Stimulated activated CD8-positive, alpha-beta memory T cell treated with anti-CD3 and anti-CD28 coated beads, Interleukin-12 subunit alpha, Interleukin-12 subunit beta, amount 100 ng/mL, for 24 hours (primary cell): Measurements from ENCODE around the gene AOPEP.

Experiments used
- DNase-seq: peaks from one replicate; pipeline ENCODE4 v3.0.0-alpha.2; 2020; ENCODE audit errors: extremely low read depth

Gene AOPEP

GRCh38 chr9:95096381-95096780 is 369.9 kb downstream of the AOPEP start:
- no peak for DNase-seq

GRCh38 chr9:95096807-95097206 is 370.3 kb downstream of the AOPEP start:
- DNase-seq, result no peak

- no peak for DNase-seq
Measured at GRCh38 chr9:95097279-95097678, 370.8 kb downstream of the AOPEP start.

- DNase-seq, result no peak
Measured at GRCh38 chr9:95098391-95098921, 372.0 kb downstream of the AOPEP start.

- DNase-seq, result no peak
Measured at GRCh38 chr9:95099321-95100070, 373.0 kb downstream of the AOPEP start.

GRCh38 chr9:95100071-95100627 is 373.6 kb downstream of the AOPEP start:
- DNase-seq, result no peak

- no peak for DNase-seq
Measured at GRCh38 chr9:95101326-95101725, 374.8 kb downstream of the AOPEP start.

GRCh38 chr9:95102001-95102433 is 375.5 kb downstream of the AOPEP start:
- no peak for DNase-seq

- DNase-seq, result no peak
Measured at GRCh38 chr9:95102572-95102971, 376.1 kb downstream of the AOPEP start.

- no peak for DNase-seq
Measured at GRCh38 chr9:95103281-95103771, 376.8 kb downstream of the AOPEP start.

- no peak for DNase-seq
Measured at GRCh38 chr9:95103871-95104580, 377.5 kb downstream of the AOPEP start.

- DNase-seq, result no peak
Measured at GRCh38 chr9:95104581-95104960, 378.1 kb downstream of the AOPEP start.

- no peak for DNase-seq
Measured at GRCh38 chr9:95104980-95105379, 378.5 kb downstream of the AOPEP start.

GRCh38 chr9:95105519-95106287 is 379.2 kb downstream of the AOPEP start:
- no peak for DNase-seq

- no peak for DNase-seq
Measured at GRCh38 chr9:95107001-95107749, 380.7 kb downstream of the AOPEP start.

- DNase-seq, result no peak
Measured at GRCh38 chr9:95107976-95108375, 381.5 kb downstream of the AOPEP start.

GRCh38 chr9:95108777-95109176 is 382.3 kb downstream of the AOPEP start:
- DNase-seq, result no peak

- DNase-seq, result no peak
Measured at GRCh38 chr9:95109456-95109855, 383.0 kb downstream of the AOPEP start.

- DNase-seq, result no peak
Measured at GRCh38 chr9:95110921-95111525, 384.5 kb downstream of the AOPEP start.

GRCh38 chr9:95111716-95112115 is 385.2 kb downstream of the AOPEP start:
- DNase-seq, result no peak
